ENCODE results near the gene CELF2. TPM values are rescaled to one million over a fixed set of nuclear protein-coding genes. Genes with fewer than 3 reads are reported as not detected.

Gene CELF2
- total and polyA plus RNA-seq, 2 of the 4 experiments (the other 2 are of a cell fraction) = 3.5 to 6.6 TPM

- Histone ChIP-seq H4K20me1 (ENCODE audit: insufficient read depth, low read length) (no peaks in the 10 kb centered on the region), H3K4me3 (ENCODE audit: insufficient read depth, low read depth, low read length) (no peak overlapping the region), H2BK120ac (ENCODE audit: low read depth, low read length) (no peak overlapping the region), H3K9ac (ENCODE audit: low read depth, low read length) (no peak overlapping the region), H3K9me3 (ENCODE audit: control insufficient read depth, insufficient read depth, low read length) (0 out of 2 replicates have a peak, but pooled peaks cover 2% of the 10 kb centered on the region), H2AFZ (replicated peaks; ENCODE audit: low read length, poor library complexity) (no peak overlapping the region), H3K23ac (ENCODE audit: low read depth, low read length) (no peak overlapping the region), H3K27ac (ENCODE audit: insufficient read depth, low read length) (no peak overlapping the region), H3K27me3 (ENCODE audit: control insufficient read depth, insufficient read depth, low read length) (0 out of 2 replicates have a peak, but pooled peaks cover 1% of the 10 kb centered on the region), H3K56ac (ENCODE audit: extremely low read depth, insufficient read depth, low read length) (no peak overlapping the region), H2AK5ac (ENCODE audit: low read depth, low read length) (no peak overlapping the region), H3K9me1 (ENCODE audit: insufficient read depth, low read length) (no peaks in the 10 kb centered on the region), H4K8ac (ENCODE audit: low read depth in 2 of 2, low read length in 2 of 2) (no peak overlapping the region), H3K4ac (ENCODE audit: low read depth, low read length) (no peak overlapping the region), H3K14ac (replicated peaks; ENCODE audit: low read depth, low read length) (no peak overlapping the region), H4K91ac (ENCODE audit: insufficient read depth, low read depth, low read length) (no peak overlapping the region), H2BK15ac (ENCODE audit: low read depth, low read length) (no peak overlapping the region), H3K4me1 (ENCODE audit: control insufficient read depth, insufficient read depth, low read length) (no peaks in the 10 kb centered on the region), H3K79me1 (ENCODE audit: low read depth in 1 of 2, low read length in 2 of 2) (no peaks in the 10 kb centered on the region), H4K5ac (ENCODE audit: low read depth, low read length) (no peak overlapping the region), H3K4me2 (ENCODE audit: low read depth, low read length) (no peak overlapping the region), H2BK5ac (ENCODE audit: low read depth, low read length, poor library complexity, severe bottlenecking) (no peak overlapping the region), H2AK9ac (replicated peaks; ENCODE audit: low read depth, low read length, poor library complexity) (no peak overlapping the region), H3K18ac (ENCODE audit: low read depth, low read length) (no peak overlapping the region), H2BK20ac (ENCODE audit: low read depth, low read length) (no peak overlapping the region), H3K36me3 (ENCODE audit: control insufficient read depth, insufficient read depth, low read length) (no peaks in the 10 kb centered on the region)
- TF ChIP-seq RCOR1 (IDR thresholded peaks at IDR 0.05; ENCODE audit: insufficient replicate concordance, low read length) (no peak), RFX5 (IDR thresholded peaks at IDR 0.05; ENCODE audit: low read depth, low read length) (no peak), CEBPB (IDR thresholded peaks at IDR 0.05; ENCODE audit: low read depth, low read length) (no peak), MAFK (IDR thresholded peaks at IDR 0.05; ENCODE audit: low read depth, low read length) (no peak), MAZ (IDR thresholded peaks at IDR 0.05; ENCODE audit: borderline replicate concordance, low read depth, low read length) (no peak), BHLHE40 (IDR thresholded peaks at IDR 0.05; ENCODE audit: low read depth, low read length) (no peak), MXI1 (IDR thresholded peaks at IDR 0.05; ENCODE audit: borderline replicate concordance, low read depth, low read length) (no peak), USF2 (IDR thresholded peaks at IDR 0.05; ENCODE audit: low read depth, low read length) (no peak), CHD1 (IDR thresholded peaks at IDR 0.05; ENCODE audit: low read depth, low read length) (no peak), FOS (IDR thresholded peaks at IDR 0.05; ENCODE audit: low read depth, low read length) (no peak)
- in situ Hi-C loops (cut with MboI; ENCODE audit: low sequenced_read_pairs) = no loop called here
- BruUV-seq (replicated peaks) = no TSS peak
- DNase-seq (no peak), ATAC-seq (ENCODE audit: low read depth) (no peak)
- no CpG with 5 or more reads among the region's 2 CpGs for WGBS, 2 experiments (ENCODE audit: extremely low coverage in 2 of 2, insufficient read length in 1 of 2)
- dilution Hi-C loops (cut with HindIII; ENCODE audit: low sequenced_read_pairs, unreplicated experiment) = no loop called here
- intact Hi-C loops (cut with micrococcal nuclease) = no loop called here
- ChIA-PET POLR2A (ENCODE audit: unreplicated experiment) (no interaction called here), CTCF (no interaction called here)
These were observed 23.3 kb upstream of the CELF2 start for GRCh38 chr10:10994360-10994759.
